Breast epithelium (tissue), 3 donors: ENCODE measurements around the gene CORO7.

Source experiments
- CTCF ChIP-seq, 3 donors: fragments of 450-650 bp; IDR thresholded peaks; one replicate each; pipeline ENCODE4 v1.5.1; 2016 to 2017; ENCODE audit warnings: antibody characterized with exemption in 3 of 3, mild to moderate bottlenecking in 3 of 3, moderate library complexity in 3 of 3
- POLR2A ChIP-seq: fragments of 450-650 bp; IDR thresholded peaks from one replicate; pipeline ENCODE4 v1.6.1; 2016; ENCODE audit warnings: antibody characterized with exemption, mild to moderate bottlenecking, moderate library complexity

GRCh38 chr16:4352843-4353242, 63.6 kb downstream of the CORO7 start:
- TF ChIP-seq CTCF (IDR thresholded peaks at IDR 0.05) (no peak), POLR2A (no peak)
